Mesothelial cell of epicardium (in vitro differentiated cells): Measurements from ENCODE around the gene PCNX2. TPM values are rescaled to one million over a fixed set of nuclear protein-coding genes. Genes with fewer than 3 reads are reported as not detected.

Experiments
- DNase-seq, 2 experiments: peaks; one replicate each; pipeline ENCODE4 v3.0.0; 2021; ENCODE audit warnings: low spot score in 2 of 2; ENCODE audit not compliant: unreplicated experiment in 2 of 2
- H3K27ac Mint-ChIP-seq: 2 replicates; pipeline ENCODE4 v1.8.0; 2021; ENCODE audit warnings: mixed read lengths
- H3K27me3 Mint-ChIP-seq: 2 replicates; pipeline ENCODE4 v1.8.0; 2021; ENCODE audit warnings: low read depth, mixed read lengths
- H3K36me3 Mint-ChIP-seq: 2 replicates; pipeline ENCODE4 v1.8.0; 2021; ENCODE audit warnings: mixed read lengths
- H3K4me1 Mint-ChIP-seq: 2 replicates; pipeline ENCODE4 v1.8.0; 2021; ENCODE audit warnings: mixed read lengths
- H3K4me3 Mint-ChIP-seq: 2 replicates; pipeline ENCODE4 v1.8.0; 2021; ENCODE audit warnings: mild to moderate bottlenecking, moderate library complexity, mixed read lengths
- H3K9me3 Mint-ChIP-seq: 2 replicates; pipeline ENCODE4 v1.8.0; 2021; ENCODE audit warnings: mixed read lengths
- CTCF ChIP-seq: fragments of 200-600 bp; sonication (generic); IDR thresholded peaks from one replicate; pipeline ENCODE4 v1.5.0; 2021; ENCODE audit warnings: antibody characterized with exemption; ENCODE audit not compliant: unreplicated experiment
- total RNA-seq: library from RNA; stranded (reverse); gene quantifications from 3 replicates; pipeline ENCODE4 v1.2.1, GENCODE V29; 2021

PCNX2 gene
- total RNA-seq, 1 donor from 2014 or later = 28.4 TPM

GRCh38 chr1:233340031-233340555 is 44.6 kb upstream of the PCNX2 start:
- H3K36me3 Mint-ChIP-seq = peaks cover 2% of the 10 kb centered on the region
- no peak overlapping the region for H3K4me3 Mint-ChIP-seq
- peaks cover 11% of the 10 kb centered on the region for H3K9me3 Mint-ChIP-seq
- no peak for TF ChIP-seq CTCF
- H3K4me1 Mint-ChIP-seq = peaks cover 4% of the 10 kb centered on the region
- H3K27me3 Mint-ChIP-seq = peaks cover 17% of the 10 kb centered on the region
- H3K27ac Mint-ChIP-seq = no peak overlapping the region
- no peak for DNase-seq

GRCh38 chr1:233338102-233338501 is 42.6 kb upstream of the PCNX2 start:
- TF ChIP-seq CTCF = no peak
- Mint-ChIP-seq H3K4me1 (peaks cover 4% of the 10 kb centered on the region), H3K27ac (no peak overlapping the region), H3K4me3 (no peak overlapping the region), H3K9me3 (peaks cover 6% of the 10 kb centered on the region), H3K36me3 (no peaks in the 10 kb centered on the region), H3K27me3 (peaks cover 15% of the 10 kb centered on the region)
- no peak for DNase-seq

- H3K36me3 Mint-ChIP-seq = no peaks in the 10 kb centered on the region
- peaks cover 6% of the 10 kb centered on the region for H3K9me3 Mint-ChIP-seq
- H3K4me3 Mint-ChIP-seq = no peak overlapping the region
- peaks cover 15% of the 10 kb centered on the region for H3K27me3 Mint-ChIP-seq
- TF ChIP-seq CTCF = no peak
- DNase-seq = no peak
- peaks cover 4% of the 10 kb centered on the region for H3K4me1 Mint-ChIP-seq
- H3K27ac Mint-ChIP-seq = no peak overlapping the region
These were observed 42.0 kb upstream of the PCNX2 start for GRCh38 chr1:233337505-233337904.

GRCh38 chr1:233336554-233337456 is 41.3 kb upstream of the PCNX2 start:
- DNase-seq = no peak
- peaks cover 15% of the 10 kb centered on the region for H3K27me3 Mint-ChIP-seq
- peaks cover 6% of the 10 kb centered on the region for H3K9me3 Mint-ChIP-seq
- no peak for TF ChIP-seq CTCF
- H3K36me3 Mint-ChIP-seq = no peaks in the 10 kb centered on the region
- H3K4me3 Mint-ChIP-seq = no peak overlapping the region
- peaks cover 4% of the 10 kb centered on the region for H3K4me1 Mint-ChIP-seq
- no peak overlapping the region for H3K27ac Mint-ChIP-seq

GRCh38 chr1:233334092-233334491 is 38.6 kb upstream of the PCNX2 start:
- Mint-ChIP-seq H3K4me3 (no peak overlapping the region), H3K36me3 (no peaks in the 10 kb centered on the region), H3K27me3 (peaks cover 32% of the 10 kb centered on the region), H3K9me3 (peaks cover 6% of the 10 kb centered on the region), H3K27ac (no peak overlapping the region), H3K4me1 (peaks cover 14% of the 10 kb centered on the region)
- no peak for DNase-seq
- TF ChIP-seq CTCF = no peak
